Activated T-helper 2 cell treated with anti-CD3 and anti-CD28 coated beads, Interferon-gamma antibody, Interleukin-2, Interleukin-4, amounts not matched to agents 10 μg/mL and 5 μg/mL and 100 μg/mL, durations not matched to agents 14 hours and 24 hours and 36 hours (primary cell): ENCODE data around the gene BNIP5. TPM values are rescaled to one million over a fixed set of nuclear protein-coding genes. Genes with fewer than 3 reads are reported as not detected.

Experiments
- DNase-seq: peaks from one replicate; pipeline ENCODE4 v3.0.0; 2021; ENCODE audit warnings: low spot score
- H3K27ac Mint-ChIP-seq: one replicate; pipeline ENCODE4 v1.8.0; 2021; ENCODE audit warnings: mixed read lengths
- H3K27me3 Mint-ChIP-seq: one replicate; pipeline ENCODE4 v1.8.0; 2021; ENCODE audit warnings: low read depth, mixed read lengths
- H3K36me3 Mint-ChIP-seq: one replicate; pipeline ENCODE4 v1.8.0; 2021; ENCODE audit warnings: low read depth, mixed read lengths
- H3K4me1 Mint-ChIP-seq: one replicate; pipeline ENCODE4 v1.8.0; 2021; ENCODE audit warnings: low read depth, mixed read lengths
- H3K4me3 Mint-ChIP-seq: one replicate; pipeline ENCODE4 v1.8.0; 2021; ENCODE audit warnings: low read depth, mild to moderate bottlenecking, moderate library complexity, mixed read lengths
- H3K9me3 Mint-ChIP-seq: one replicate; pipeline ENCODE4 v1.8.0; 2021; ENCODE audit warnings: mixed read lengths
- intact Hi-C: fragments of 100-400 bp; cut with micrococcal nuclease; formaldehyde crosslinking; loops from one replicate; pipeline ENCODE4 v1.15.1; 2023
- total RNA-seq: library from RNA; stranded (reverse); gene quantifications from 2 replicates; pipeline ENCODE4 v1.2.3, GENCODE V29; 2022

Gene BNIP5
- total RNA-seq, 1 donor from 2014 or later: not detected

DNA sequence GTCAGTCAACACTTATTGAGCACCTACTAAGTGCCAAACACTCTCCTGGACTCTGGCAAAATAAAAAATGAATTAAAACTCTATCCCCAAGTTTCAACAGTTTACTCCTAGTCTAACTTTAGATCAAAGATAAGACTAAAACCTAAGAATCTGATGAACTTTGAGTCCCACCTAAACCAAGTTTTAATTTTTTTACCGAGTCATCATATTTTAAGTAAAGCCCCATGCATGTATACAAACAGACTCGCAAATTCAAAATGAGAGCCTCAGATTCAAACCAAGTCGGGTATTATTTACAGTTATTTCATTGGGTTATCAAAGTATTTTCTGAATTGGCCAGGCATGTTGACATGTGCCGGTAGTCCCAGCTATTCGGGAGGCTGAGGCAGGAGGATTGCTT lies 28.2 kb downstream of the BNIP5 start:
- Mint-ChIP-seq H3K27me3 (peaks cover 12% of the 10 kb centered on the region), H3K4me1 (peaks cover 3% of the 10 kb centered on the region), H3K36me3 (no peaks in the 10 kb centered on the region), H3K4me3 (no peak overlapping the region), H3K9me3 (no peaks in the 10 kb centered on the region), H3K27ac (no peak overlapping the region)
- intact Hi-C loops: no loop called here
- no peak for DNase-seq

DNA sequence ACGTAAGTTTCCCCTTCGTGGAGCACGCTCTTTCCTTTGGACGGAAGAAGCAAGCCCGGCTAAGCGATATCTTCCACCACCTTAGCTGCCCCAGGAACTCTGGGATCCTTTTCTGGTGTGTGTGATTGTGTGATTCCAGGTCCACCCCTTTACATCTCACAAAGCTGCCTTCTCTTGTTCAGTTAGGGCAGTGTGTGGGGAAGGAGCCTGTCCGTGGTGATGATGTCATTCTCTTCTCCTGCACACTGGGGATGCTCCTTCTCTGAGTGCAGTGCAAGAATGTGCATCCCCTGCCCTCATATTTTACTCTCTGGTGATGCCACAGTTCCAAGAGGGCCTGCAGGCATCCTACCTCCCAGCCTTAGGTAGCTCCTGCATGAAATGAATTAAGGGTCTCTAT lies 30.3 kb downstream of the BNIP5 start:
- Mint-ChIP-seq H3K27ac (no peak overlapping the region), H3K36me3 (no peaks in the 10 kb centered on the region), H3K27me3 (peaks cover 13% of the 10 kb centered on the region), H3K9me3 (no peaks in the 10 kb centered on the region), H3K4me3 (no peak overlapping the region), H3K4me1 (peaks cover 8% of the 10 kb centered on the region)
- no peak for DNase-seq
- intact Hi-C loops: no loop called here

DNA sequence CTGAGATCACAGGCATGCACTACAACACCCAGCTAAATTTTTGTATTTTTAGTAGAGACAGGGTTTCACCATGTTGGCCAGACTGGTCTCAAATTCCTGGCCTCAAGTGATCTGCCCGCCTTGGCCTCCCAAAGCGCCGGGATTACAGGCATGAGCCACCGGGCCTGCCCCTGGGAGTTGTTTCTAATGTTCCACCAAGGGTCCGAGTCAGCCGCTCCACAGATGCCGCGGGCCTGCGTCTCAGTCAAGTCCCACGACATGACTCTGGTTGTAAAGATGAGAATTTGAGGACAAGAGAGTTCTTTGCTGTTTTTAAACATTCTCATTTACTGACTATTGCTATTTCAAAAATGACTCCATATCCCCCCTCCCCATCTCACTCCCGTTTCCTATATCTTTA lies 30.8 kb downstream of the BNIP5 start:
- intact Hi-C loops: no loop called here
- DNase-seq: no peak
- Mint-ChIP-seq H3K4me3 (no peak overlapping the region), H3K4me1 (peaks cover 8% of the 10 kb centered on the region), H3K9me3 (no peaks in the 10 kb centered on the region), H3K27me3 (peaks cover 10% of the 10 kb centered on the region), H3K27ac (no peak overlapping the region), H3K36me3 (no peaks in the 10 kb centered on the region)

DNA sequence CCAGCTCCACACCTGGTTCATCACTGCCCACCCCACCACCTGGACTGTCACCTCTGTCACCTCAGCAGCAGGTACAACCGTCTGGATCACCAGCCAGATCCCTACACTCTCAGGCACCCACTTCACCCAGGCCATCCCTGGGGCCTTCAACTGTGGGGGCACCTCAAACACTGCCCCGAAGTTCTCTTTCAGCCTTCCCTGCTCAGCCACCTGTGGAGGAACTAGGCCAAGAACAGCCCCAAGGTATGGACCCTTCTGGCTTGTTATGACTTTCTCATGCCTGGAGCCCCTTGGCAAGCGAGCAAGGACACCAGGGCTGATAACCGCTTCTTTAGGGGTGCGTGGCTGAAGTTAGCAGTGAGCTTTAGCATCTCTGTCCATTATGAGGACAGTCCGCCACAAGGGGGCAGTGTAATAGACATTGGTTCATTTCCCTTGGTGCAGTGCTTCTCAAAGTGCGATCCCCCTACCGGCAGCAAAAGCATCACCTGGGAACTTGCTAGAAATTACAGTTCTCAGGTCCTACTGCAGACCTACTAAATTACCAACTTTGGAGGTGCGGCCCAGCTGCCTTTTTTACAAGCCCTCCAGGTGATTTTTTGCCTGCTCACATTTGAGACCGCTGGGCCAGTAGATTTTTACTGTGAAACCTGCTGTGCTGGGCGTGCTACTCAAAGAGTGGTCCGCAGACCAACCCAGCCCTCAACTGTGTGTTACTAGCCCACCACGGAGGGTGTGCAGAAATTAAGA lies 34.3 kb downstream of the BNIP5 start:
- peaks cover 5% of the 10 kb centered on the region for H3K4me1 Mint-ChIP-seq
- H3K27ac Mint-ChIP-seq: no peak overlapping the region

DNA sequence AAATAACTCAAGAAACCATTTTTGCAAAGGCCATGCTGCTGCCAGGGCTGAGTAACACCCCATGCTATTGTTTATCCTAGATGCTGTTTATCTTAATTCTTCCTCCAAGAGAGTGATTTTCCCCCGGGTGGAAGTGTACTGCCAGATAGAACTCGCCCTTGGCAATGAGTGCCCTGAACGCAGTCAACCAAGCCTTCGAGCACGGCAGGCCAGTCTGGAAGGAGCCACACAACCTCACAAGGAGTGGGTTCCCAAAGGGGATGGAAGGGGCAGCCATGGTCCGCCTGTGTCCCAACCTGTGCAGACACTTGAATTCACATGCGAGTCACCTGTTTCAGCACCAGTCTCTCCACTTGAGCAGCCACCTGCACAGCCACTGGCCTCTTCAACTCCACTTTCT lies 34.9 kb downstream of the BNIP5 start:
- peaks cover 5% of the 10 kb centered on the region for H3K4me1 Mint-ChIP-seq
- no peak overlapping the region for H3K27ac Mint-ChIP-seq
- no peak overlapping the region for H3K4me3 Mint-ChIP-seq

More for the DNA sequence above, 34.3 kb downstream of the BNIP5 start:
- H3K27me3 Mint-ChIP-seq: peaks cover 23% of the 10 kb centered on the region
- intact Hi-C loops: loop anchor here (1.0 to 5.0 kb wide), 2 partner anchors 58 to 180 kb away; no protein-coding TSS in a partner anchor
- no peaks in the 10 kb centered on the region for H3K36me3 Mint-ChIP-seq
- no peak overlapping the region for H3K4me3 Mint-ChIP-seq
- peak; percentile 84 for DNase-seq
- no peaks in the 10 kb centered on the region for H3K9me3 Mint-ChIP-seq

DNA sequence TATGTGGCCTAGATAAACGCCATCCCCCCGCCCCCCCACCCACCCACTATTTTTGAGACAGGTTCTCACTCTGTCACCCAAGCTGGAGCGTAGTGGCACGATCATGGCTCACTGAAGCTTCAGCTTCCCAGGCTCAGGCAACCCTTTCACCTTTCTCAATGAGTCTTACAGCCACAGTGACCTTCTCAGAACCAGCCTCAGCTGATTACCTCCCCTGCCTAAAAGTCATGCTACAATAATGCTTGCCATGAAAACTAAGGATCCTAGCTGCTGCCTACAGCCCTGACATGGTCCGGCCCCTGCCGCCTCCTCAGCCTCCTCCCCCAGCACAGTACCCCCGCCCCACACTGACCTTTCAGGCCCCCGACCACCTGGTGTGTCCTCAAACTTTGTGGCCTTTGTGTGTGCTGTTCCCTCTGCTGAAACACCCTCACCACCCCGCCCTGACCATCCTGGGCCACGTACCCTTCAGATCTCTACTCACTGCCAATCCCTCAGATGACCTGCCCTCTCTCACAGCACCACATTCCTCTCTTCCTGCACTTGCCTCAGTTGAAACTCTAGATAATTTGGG lies 35.5 kb downstream of the BNIP5 start:
- Mint-ChIP-seq H3K27ac (no peak overlapping the region), H3K9me3 (no peaks in the 10 kb centered on the region), H3K27me3 (peaks cover 25% of the 10 kb centered on the region), H3K4me3 (no peak overlapping the region), H3K36me3 (no peaks in the 10 kb centered on the region), H3K4me1 (peaks cover 5% of the 10 kb centered on the region)
- DNase-seq: no peak
- intact Hi-C loops: loop anchor here (5.0 kb wide), 1 partner anchor 179 kb away; no protein-coding TSS in a partner anchor

More for the DNA sequence above, 34.9 kb downstream of the BNIP5 start:
- Mint-ChIP-seq H3K36me3 (no peaks in the 10 kb centered on the region), H3K9me3 (no peaks in the 10 kb centered on the region), H3K27me3 (peaks cover 24% of the 10 kb centered on the region)
- DNase-seq: no peak
- intact Hi-C loops: loop anchor here (1.0 to 5.0 kb wide), 2 partner anchors 59 to 179 kb away; no protein-coding TSS in a partner anchor

DNA sequence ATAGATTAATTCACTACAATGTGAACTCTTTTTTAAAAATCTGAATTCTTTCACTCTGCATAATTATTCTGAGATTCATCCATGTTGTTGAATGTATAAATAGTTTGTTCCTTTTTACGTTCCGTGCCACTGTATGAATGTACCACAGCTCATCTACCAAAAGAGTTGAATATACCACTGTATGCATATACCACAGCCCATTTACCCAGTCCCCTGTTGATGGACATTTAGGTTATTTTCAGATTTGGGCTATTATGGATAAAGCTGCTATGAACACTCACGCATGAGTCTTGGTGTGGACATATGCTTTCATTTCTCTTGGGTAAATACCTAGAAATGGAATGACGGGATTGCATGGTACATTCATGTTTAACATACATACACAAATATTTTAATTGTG lies 38.7 kb downstream of the BNIP5 start:
- Mint-ChIP-seq H3K27ac (no peak overlapping the region), H3K27me3 (peaks cover 25% of the 10 kb centered on the region), H3K36me3 (no peaks in the 10 kb centered on the region), H3K4me3 (no peak overlapping the region), H3K9me3 (no peaks in the 10 kb centered on the region), H3K4me1 (peaks cover 5% of the 10 kb centered on the region)
- intact Hi-C loops: no loop called here
- DNase-seq: no peak

DNA sequence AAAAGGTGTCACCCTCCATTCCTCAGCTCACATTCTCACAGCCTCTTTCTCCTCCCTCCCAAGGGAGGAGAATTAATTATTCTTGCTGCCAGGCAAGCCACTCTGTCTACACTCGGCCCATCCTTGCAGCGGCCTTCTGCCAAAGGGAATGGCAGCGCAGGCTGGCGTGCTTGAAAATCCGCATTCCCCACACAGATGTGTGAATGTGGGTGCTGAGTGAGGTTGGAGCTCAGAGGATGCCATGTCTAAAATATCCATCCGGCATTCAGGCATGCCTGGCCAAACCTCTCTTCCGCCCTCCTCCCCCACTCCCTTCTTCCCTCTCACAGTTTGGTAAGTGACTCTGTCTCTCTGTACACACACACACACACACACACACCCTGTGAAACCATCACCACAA lies 39.2 kb downstream of the BNIP5 start:
- no peaks in the 10 kb centered on the region for H3K36me3 Mint-ChIP-seq
- no peak overlapping the region for H3K4me3 Mint-ChIP-seq
- H3K27ac Mint-ChIP-seq: no peak overlapping the region
- H3K4me1 Mint-ChIP-seq: peaks cover 2% of the 10 kb centered on the region
- H3K27me3 Mint-ChIP-seq: peaks cover 25% of the 10 kb centered on the region
- intact Hi-C loops: no loop called here
- DNase-seq: no peak
- no peaks in the 10 kb centered on the region for H3K9me3 Mint-ChIP-seq

DNA sequence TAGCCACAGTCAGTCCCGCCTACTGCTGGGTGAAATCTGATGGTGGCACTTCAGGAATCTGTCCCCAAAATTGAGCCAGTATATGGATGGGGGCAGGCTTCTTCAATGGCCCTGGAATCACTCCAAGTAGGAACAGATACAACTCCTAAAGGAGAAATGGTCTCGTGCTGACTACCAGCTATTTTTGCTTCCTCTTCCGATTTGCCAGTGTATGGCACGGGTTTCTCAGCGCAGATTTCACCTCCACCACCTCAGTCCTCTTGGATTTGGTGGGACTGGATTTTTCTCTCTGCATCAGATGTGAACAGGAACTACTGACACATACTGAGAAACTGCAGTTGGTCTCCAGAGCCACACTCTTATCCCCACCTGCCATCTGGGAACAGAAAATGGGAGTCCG lies 39.6 kb downstream of the BNIP5 start:
- Mint-ChIP-seq H3K27ac (no peak overlapping the region), H3K4me1 (no peaks in the 10 kb centered on the region), H3K4me3 (no peak overlapping the region), H3K9me3 (no peaks in the 10 kb centered on the region), H3K36me3 (no peaks in the 10 kb centered on the region), H3K27me3 (peaks cover 21% of the 10 kb centered on the region)
- intact Hi-C loops: no loop called here
- no peak for DNase-seq

DNA sequence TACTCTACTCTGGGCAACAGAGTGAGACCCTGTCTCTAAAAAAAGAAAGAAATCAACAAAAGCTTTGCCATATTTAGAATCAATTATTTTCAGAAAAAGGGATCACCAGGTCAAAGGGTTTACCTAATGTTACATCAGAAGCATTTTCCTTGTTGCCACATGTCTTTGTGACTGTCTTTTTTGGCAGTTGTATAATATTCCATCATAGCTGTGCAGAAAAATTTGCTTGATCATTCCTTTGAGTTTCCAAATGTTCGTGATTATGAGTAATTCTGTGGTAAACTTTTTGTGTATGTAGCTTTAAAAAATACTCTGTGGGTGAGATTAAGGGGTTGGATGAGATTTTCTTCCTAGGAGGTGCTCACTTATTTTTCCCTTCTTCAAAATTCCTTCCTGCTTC lies 40.4 kb downstream of the BNIP5 start:
- intact Hi-C loops: no loop called here
- peaks cover 18% of the 10 kb centered on the region for H3K27me3 Mint-ChIP-seq
- no peaks in the 10 kb centered on the region for H3K9me3 Mint-ChIP-seq
- H3K4me3 Mint-ChIP-seq: no peak overlapping the region
- no peaks in the 10 kb centered on the region for H3K36me3 Mint-ChIP-seq
- DNase-seq: no peak
- no peaks in the 10 kb centered on the region for H3K4me1 Mint-ChIP-seq
- H3K27ac Mint-ChIP-seq: no peak overlapping the region

DNA sequence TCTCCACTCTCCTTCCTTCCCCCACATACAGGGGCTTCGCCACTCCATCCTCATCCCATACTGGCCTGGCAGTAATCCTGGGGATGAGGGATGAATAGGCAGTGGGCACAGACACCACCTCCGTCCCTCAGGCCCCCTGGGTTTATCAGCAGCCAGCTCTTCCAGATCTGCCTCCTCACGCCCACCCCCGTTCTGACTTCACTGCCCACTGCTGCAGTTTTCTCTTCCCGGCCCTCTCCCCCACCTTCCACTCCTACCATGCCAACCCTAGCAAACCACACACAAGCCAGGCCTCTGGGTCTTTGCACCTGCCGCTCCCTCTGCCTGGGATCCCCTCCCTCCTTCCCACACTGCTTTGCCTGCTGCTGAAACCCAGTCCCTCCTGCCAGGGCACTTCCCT lies 44.5 kb downstream of the BNIP5 start:
- Mint-ChIP-seq H3K36me3 (no peaks in the 10 kb centered on the region), H3K27me3 (peaks cover 8% of the 10 kb centered on the region), H3K4me1 (peaks cover 8% of the 10 kb centered on the region), H3K9me3 (no peaks in the 10 kb centered on the region), H3K4me3 (no peak overlapping the region), H3K27ac (no peak overlapping the region)
- DNase-seq: no peak
- intact Hi-C loops: no loop called here

DNA sequence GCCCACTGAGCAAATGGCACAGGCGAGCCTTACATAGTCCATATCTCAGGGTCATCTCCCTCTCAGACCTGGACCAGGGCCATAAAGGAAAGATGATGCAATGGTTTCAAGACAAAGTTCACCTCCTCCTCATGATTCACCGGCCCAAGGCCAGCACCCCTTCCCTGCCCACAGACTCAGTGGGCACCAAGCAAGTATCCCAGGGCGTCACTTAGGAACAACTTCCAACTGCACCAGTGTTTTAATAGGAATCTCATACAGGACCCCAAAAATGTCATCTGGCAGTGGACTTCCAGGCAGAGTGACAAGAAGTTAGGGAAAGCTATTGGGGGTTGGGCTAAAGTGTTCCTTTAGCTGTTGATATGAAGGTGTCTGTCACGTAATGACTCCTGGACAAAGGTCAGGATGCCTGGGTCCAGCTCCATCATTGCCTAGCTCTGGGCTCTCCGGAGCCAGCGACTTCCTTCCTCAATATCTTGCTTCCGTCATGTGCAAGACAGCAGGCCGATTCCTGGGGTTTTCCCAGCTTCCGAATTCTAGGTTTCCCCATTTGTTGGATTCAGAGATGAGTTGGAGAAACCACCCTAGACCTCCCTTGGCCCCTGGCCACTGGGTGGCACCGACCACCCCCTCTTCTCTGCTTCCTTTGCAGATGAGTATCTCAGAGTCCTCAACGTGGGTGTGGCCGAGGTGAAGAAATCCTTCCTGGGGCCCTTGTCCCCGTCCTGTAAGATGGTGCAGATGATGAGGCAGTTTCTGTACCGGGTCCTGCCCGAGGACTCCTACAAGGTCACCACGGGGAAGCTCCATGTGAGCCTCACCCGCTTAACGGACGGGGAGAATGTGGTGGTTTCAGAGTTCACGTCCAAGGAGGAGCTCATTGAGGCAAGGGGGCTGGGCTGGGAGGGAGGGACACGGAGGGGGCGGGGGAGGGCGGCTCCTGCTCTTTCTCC lies 45.7 kb downstream of the BNIP5 start:
- H3K27ac Mint-ChIP-seq: no peak overlapping the region
- no peaks in the 10 kb centered on the region for H3K9me3 Mint-ChIP-seq
- intact Hi-C loops: no loop called here
- H3K4me1 Mint-ChIP-seq: peaks cover 8% of the 10 kb centered on the region
- H3K4me3 Mint-ChIP-seq: no peak overlapping the region
- peaks cover 12% of the 10 kb centered on the region for H3K27me3 Mint-ChIP-seq
- no peaks in the 10 kb centered on the region for H3K36me3 Mint-ChIP-seq
- DNase-seq: no peak
